Naive thymus-derived CD8-positive, alpha-beta T cell (primary cell): ENCODE data around the gene MAGI2. TPM values are rescaled to one million over a fixed set of nuclear protein-coding genes. Genes with fewer than 3 reads are reported as not detected.

Source experiments
- ATAC-seq, 2 donors: fragments of 150-1000 bp; cut with Tn5 transposase in 1 of 2; sonication (Bioruptor Pico), chemical (Tn5 transposase) in 1 of 2; 1 replicate in 1 of 2; 2 replicates in 1 of 2; pipeline ENCODE4 v1.10.0; 2021; ENCODE audit warnings: mild to moderate bottlenecking in 2 of 2, moderate library complexity in 2 of 2
- POLR2A ChIA-PET: fragments of 350-600 bp; sonication (Branson Sonifier 250); formaldehyde crosslinking; loops from one replicate; lab custom pipeline; 2021; ENCODE audit warnings: antibody characterized with exemption; lab: Charles Lee
- DNase-seq, 10 donors: peaks; one replicate each; pipeline versions ENCODE4 v3.0.0 to v3.0.0-alpha.2; 2020 to 2022
- H3K27ac Mint-ChIP-seq, 10 donors: one replicate each; pipeline ENCODE4 v1.8.0; 2020 to 2022; ENCODE audit warnings: mild to moderate bottlenecking in 10 of 10, mixed read lengths in 10 of 10, moderate library complexity in 4 of 10, inconsistent platforms in 1 of 10
- H3K27me3 Mint-ChIP-seq, 5 donors: one replicate each; pipeline ENCODE4 v1.8.0; 2021 to 2022; ENCODE audit warnings: mixed read lengths in 5 of 5
- H3K36me3 Mint-ChIP-seq, 3 donors: one replicate each; pipeline ENCODE4 v1.8.0; 2020 to 2022; ENCODE audit warnings: mixed read lengths in 3 of 3, mild to moderate bottlenecking in 2 of 3, inconsistent platforms in 1 of 3
- H3K4me1 Mint-ChIP-seq, 4 donors: one replicate each; pipeline ENCODE4 v1.8.0; 2021 to 2022; ENCODE audit warnings: mixed read lengths in 4 of 4
- H3K4me3 Mint-ChIP-seq, 10 donors: one replicate each; pipeline ENCODE4 v1.8.0; 2020 to 2022; ENCODE audit warnings: mild to moderate bottlenecking in 10 of 10, mixed read lengths in 10 of 10, moderate library complexity in 6 of 10, inconsistent platforms in 1 of 10
- H3K9me3 Mint-ChIP-seq, 9 donors: one replicate each; pipeline ENCODE4 v1.8.0; 2020 to 2022; ENCODE audit warnings: mixed read lengths in 9 of 9, mild to moderate bottlenecking in 3 of 9, inconsistent platforms in 1 of 9, moderate library complexity in 1 of 9
- polyA plus RNA-seq, 3 donors: library from polyadenylated mRNA; unstranded; fragments of 300-500 nt; fragmentation: Illumina TruSeq; gene quantifications; one replicate each; pipeline ENCODE4 v1.2.3, GENCODE V29; 2021
- total RNA-seq, 8 experiments: library from RNA in 2 of 8; stranded (reverse) in 2 of 8; gene quantifications; one replicate each; pipeline ENCODE4 v1.2.3 and lab custom pipeline; 2021 to 2026

The MAGI2 gene
- total and polyA plus RNA-seq, 5 experiments from 2014 or later, result 0.02 to 0.65 (median 0.37) TPM; not detected in 1

- ATAC-seq, result no peak
Observed at GRCh38 chr7:77983973-77984372, 1469.5 kb downstream of the MAGI2 start.

GRCh38 chr7:77982926-77983550 is 1470.4 kb downstream of the MAGI2 start:
- no peak overlapping the region for H3K4me3 Mint-ChIP-seq
- ATAC-seq (no peak), DNase-seq (no peak)
- H3K36me3 Mint-ChIP-seq, result no peaks in the 10 kb centered on the region
- POLR2A ChIA-PET, result no interaction called here
- H3K9me3 Mint-ChIP-seq, result no peaks in the 10 kb centered on the region
- H3K27me3 Mint-ChIP-seq, result peaks cover 0 to 8% (median 4%) of the 10 kb centered on the region in 5 donors
- no peak overlapping the region for H3K27ac Mint-ChIP-seq
- H3K4me1 Mint-ChIP-seq, result no peaks in the 10 kb centered on the region

More at GRCh38 chr7:77983973-77984372, 1469.5 kb downstream of the MAGI2 start:
- Mint-ChIP-seq H3K27ac (no peak overlapping the region), H3K9me3 (no peaks in the 10 kb centered on the region), H3K36me3 (no peaks in the 10 kb centered on the region), H3K4me3 (no peak overlapping the region), H3K27me3 (peaks cover 0 to 8% (median 4%) of the 10 kb centered on the region in 5 donors), H3K4me1 (no peaks in the 10 kb centered on the region)
- DNase-seq, result no peak
- POLR2A ChIA-PET, result no interaction called here

DNA sequence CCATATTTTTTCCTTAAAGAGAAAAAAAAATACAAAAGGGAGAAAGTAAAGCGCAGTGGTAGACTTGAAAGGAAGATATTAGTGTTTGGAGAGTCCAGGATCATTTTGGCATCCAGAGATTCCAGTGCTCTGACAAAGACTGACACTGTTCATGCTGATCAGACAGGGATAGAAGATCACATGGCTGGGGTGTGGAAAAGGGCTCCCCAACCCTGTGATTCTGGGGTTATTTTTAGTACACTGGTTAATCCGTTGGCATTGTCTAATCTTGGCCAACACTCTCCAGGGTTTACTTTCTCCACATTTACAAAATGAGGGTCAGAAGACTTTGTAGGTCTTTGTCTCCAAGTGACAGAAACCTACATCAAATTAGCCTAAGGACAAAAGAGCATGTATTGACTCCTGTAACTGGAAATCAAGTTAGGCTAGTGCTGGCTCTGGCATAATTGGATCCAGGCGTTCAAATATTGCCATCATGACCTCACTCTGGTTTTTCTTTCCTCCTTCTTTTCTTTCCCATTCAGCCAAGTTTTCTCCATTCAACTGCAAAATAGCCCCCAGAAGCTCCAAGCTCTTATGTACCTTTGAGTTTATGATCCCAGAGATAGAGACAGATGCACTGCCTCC is 1473.3 kb downstream of the MAGI2 start:
- no peak overlapping the region for H3K4me3 Mint-ChIP-seq
- peaks cover 0 to 8% (median 4%) of the 10 kb centered on the region in 5 donors for H3K27me3 Mint-ChIP-seq
- no peaks in the 10 kb centered on the region for H3K9me3 Mint-ChIP-seq
- no peak overlapping the region for H3K27ac Mint-ChIP-seq
- H3K4me1 Mint-ChIP-seq, result peaks cover 0 to 4% (median 0%) of the 10 kb centered on the region in 4 donors
- DNase-seq (no peak), ATAC-seq (no peak)
- H3K36me3 Mint-ChIP-seq, result no peaks in the 10 kb centered on the region
- POLR2A ChIA-PET, result no interaction called here

- H3K9me3 Mint-ChIP-seq, result no peaks in the 10 kb centered on the region
- POLR2A ChIA-PET, result no interaction called here
- no peak for ATAC-seq
- no peaks in the 10 kb centered on the region for H3K36me3 Mint-ChIP-seq
- DNase-seq, result no peak
- H3K4me3 Mint-ChIP-seq, result no peak overlapping the region
- peaks cover 0 to 8% (median 4%) of the 10 kb centered on the region in 5 donors for H3K27me3 Mint-ChIP-seq
- peaks cover 0 to 4% (median 0%) of the 10 kb centered on the region in 4 donors for H3K4me1 Mint-ChIP-seq
- H3K27ac Mint-ChIP-seq, result no peak overlapping the region
Observed at GRCh38 chr7:77979219-77979618, 1474.2 kb downstream of the MAGI2 start.

- POLR2A ChIA-PET, result interaction anchor here (0.6 kb wide), 1 partner anchor 135 kb away, joined by 3 read pairs; no protein-coding TSS in a partner anchor
- DNase-seq (no peak), ATAC-seq (no peak)
- peak overlapping the region in 1 of 10 donors; percentile 31 for H3K27ac Mint-ChIP-seq
- H3K36me3 Mint-ChIP-seq, result no peaks in the 10 kb centered on the region
- H3K4me3 Mint-ChIP-seq, result no peak overlapping the region
- H3K9me3 Mint-ChIP-seq, result no peaks in the 10 kb centered on the region
- H3K4me1 Mint-ChIP-seq, result peaks cover 0 to 4% (median 0%) of the 10 kb centered on the region in 4 donors
- H3K27me3 Mint-ChIP-seq, result peaks cover 0 to 4% (median 0%) of the 10 kb centered on the region in 5 donors
Observed at GRCh38 chr7:77975672-77976480, 1477.6 kb downstream of the MAGI2 start.

DNA sequence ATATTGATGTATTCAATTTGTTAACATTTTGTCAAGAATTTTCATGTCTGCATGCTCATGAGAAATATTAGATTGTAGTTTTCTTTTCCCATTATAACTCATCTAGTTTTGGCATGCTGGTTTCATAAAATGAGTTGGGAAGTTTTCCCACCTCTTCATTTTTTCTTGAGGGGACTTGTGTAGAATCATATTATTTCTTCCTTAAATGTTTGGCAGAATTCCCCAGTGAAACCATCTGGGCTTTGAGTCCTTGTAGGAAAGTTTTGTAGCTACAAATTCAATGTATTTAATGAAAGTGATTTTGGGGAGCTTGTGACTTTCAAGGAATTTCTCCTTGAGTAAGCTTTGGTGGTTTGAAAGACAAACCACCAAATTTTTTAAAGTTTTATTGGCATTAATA is 1481.7 kb downstream of the MAGI2 start:
- no peak for ATAC-seq
- POLR2A ChIA-PET, result no interaction called here
- H3K27ac Mint-ChIP-seq, result no peak overlapping the region

DNA sequence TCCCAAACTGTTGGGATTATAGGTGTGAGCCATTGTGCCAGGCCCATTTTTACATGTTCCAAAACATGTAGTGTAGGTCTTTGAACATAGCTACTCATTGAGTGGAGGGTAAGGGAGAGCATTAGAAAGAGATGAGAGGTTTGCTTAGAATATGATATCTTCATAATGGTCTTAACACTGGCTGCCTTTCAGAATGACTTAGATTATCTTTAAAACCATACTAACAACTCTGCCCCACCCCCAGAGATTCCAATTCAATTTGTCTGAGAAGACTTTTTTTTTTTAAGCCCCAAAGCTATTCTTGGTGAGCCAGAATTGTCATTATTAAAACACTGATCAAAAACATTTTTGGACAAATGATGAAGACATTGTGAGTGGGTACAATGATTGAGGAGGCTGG is 1486.0 kb downstream of the MAGI2 start:
- Mint-ChIP-seq H3K4me1 (no peaks in the 10 kb centered on the region), H3K27me3 (no peaks in the 10 kb centered on the region), H3K27ac (no peak overlapping the region), H3K36me3 (peaks cover 0 to 7% (median 3%) of the 10 kb centered on the region in 3 donors), H3K9me3 (peaks cover 0 to 2% (median 0%) of the 10 kb centered on the region in 9 donors), H3K4me3 (no peak overlapping the region)
- ATAC-seq (no peak), DNase-seq (no peak)
- POLR2A ChIA-PET, result no interaction called here

More for the DNA sequence above, 1481.7 kb downstream of the MAGI2 start:
- Mint-ChIP-seq H3K9me3 (peaks cover 0 to 2% (median 0%) of the 10 kb centered on the region in 9 donors), H3K36me3 (peaks cover 0 to 3% (median 0%) of the 10 kb centered on the region in 3 donors), H3K4me1 (peaks cover 0 to 4% (median 0%) of the 10 kb centered on the region in 4 donors), H3K27me3 (no peaks in the 10 kb centered on the region), H3K4me3 (no peak overlapping the region)
- no peak for DNase-seq
